GM21528 (cell line): ENCODE data around the gene PRKAG2.

Experiments
- ATAC-seq: cut with Tn5 transposase; IDR thresholded peaks from one replicate; pipeline ENCODE4 v1.9.1; 2021; ENCODE audit warnings: mild to moderate bottlenecking, moderate library complexity; ENCODE audit not compliant: unreplicated experiment, low FRiP score

PRKAG2 gene

GRCh38 chr7:151776876-151777494 is 99.9 kb downstream of the PRKAG2 start:
- ATAC-seq = no peak

DNA sequence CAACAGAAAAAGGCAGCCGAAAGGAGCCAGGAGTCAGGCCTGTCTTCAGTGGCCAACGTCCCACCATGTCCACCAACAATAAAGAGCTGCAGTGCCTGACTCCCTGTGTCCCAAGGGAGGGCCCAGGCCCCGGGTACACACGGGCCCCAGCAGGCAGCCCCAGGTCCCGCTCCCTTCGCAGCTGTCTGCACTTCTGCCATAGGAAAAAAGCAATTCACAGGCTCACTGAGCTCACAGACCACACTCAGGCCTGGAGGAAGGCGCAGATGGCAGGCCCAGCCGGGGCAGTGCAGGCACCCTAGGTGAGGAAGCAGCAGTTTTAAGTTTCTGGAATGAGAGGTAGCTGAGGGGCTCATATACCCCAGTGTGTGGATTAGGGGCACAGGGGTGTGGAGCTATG is 100.5 kb downstream of the PRKAG2 start:
- no peak for ATAC-seq

DNA sequence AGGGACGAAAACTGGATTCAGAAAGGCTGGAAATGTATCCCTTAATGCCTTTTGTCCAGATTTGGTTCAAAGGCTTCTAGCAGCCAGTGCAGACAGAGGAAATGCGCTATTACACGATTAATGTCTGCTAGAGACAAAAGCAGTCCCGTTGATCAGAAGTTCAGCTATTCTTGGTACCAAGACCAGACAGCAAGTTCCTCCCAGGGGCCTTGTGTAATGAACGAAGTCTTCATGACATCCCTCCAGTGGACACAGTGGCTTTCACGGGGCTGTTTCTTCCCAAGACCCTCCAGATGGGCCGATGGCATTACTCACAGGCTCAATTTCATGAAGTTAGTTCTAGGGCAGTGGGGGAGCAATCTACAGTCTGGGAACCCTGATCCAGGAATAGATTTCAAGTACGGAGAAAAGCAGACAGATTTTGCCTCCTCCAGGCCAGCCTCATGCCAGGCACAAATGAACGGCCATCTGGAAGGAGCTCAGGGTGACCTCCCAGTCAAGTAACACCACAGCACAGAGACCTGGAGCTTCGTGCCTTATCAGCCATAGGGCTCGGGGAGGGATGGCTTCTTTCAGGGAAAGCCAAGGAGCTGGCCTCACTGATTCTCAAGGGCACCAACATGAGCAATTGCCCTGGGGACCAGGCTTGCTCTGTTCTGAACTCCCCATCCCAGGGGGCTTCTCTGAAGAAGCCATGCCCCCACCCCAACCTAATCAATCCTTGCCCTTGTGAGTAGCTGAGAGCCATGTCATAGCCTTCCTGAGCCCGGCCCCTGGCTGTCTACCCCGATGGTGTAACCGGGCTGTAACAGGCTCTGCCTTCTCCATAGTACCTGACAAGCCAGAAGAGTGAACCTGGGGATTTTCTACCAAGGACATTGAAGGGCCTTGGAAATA is 101.1 kb downstream of the PRKAG2 start:
- ATAC-seq = no peak

- no peak for ATAC-seq
Measured at GRCh38 chr7:151774951-151775350, 102.0 kb downstream of the PRKAG2 start.

GRCh38 chr7:151773797-151774196 is 103.1 kb downstream of the PRKAG2 start:
- ATAC-seq = no peak

- ATAC-seq = no peak
Measured at GRCh38 chr7:151770232-151770631, 106.7 kb downstream of the PRKAG2 start.

- no peak for ATAC-seq
Measured at GRCh38 chr7:151769188-151769821, 107.6 kb downstream of the PRKAG2 start.

DNA sequence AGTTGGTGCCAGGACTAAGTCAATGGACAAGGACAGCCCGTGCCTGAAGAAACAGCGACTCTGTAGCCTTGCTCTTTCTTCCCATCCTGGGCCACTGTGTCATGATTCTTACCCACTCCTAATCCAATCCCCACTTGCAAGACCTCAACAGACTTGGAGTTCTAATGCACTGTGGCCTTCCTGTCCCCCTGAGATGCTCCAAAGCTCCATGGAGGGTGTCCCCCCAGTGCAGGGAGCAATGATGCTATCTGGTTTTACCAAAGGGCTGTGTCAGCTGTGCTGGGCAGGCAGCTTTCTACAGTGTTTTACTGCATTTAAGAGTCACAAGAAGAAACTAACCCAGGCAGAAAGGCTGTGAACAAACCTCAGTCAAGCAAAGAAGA is 108.1 kb downstream of the PRKAG2 start:
- ATAC-seq = no peak

- no peak for ATAC-seq
Measured at GRCh38 chr7:151767557-151767956, 109.4 kb downstream of the PRKAG2 start.

- no peak for ATAC-seq
Measured at GRCh38 chr7:151764056-151764920, 112.6 kb downstream of the PRKAG2 start.

- no peak for ATAC-seq
Measured at GRCh38 chr7:151763420-151763984, 113.4 kb downstream of the PRKAG2 start.

- ATAC-seq = no peak
Measured at GRCh38 chr7:151762583-151763245, 114.2 kb downstream of the PRKAG2 start.

DNA sequence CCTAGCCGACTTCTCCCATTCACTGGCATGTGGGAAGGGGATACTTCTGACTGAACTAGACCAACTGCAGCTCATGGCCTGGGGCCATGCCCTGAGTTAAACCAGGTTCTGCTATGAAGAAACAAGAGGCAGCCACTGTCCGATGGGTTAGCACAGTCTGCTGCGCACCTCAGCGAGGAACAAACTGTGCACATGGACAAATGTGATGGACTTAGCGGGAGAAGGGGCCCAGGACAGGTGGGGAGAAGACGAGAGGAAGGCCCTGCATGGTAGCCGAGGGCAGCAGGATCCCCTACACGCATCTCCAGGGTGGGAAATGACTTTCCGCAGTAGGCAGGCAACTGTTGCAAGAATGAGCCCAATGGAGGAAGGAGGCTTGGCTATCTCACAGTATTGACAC is 115.0 kb downstream of the PRKAG2 start:
- ATAC-seq = no peak

- ATAC-seq = no peak
Measured at GRCh38 chr7:151761231-151761630, 115.7 kb downstream of the PRKAG2 start.

DNA sequence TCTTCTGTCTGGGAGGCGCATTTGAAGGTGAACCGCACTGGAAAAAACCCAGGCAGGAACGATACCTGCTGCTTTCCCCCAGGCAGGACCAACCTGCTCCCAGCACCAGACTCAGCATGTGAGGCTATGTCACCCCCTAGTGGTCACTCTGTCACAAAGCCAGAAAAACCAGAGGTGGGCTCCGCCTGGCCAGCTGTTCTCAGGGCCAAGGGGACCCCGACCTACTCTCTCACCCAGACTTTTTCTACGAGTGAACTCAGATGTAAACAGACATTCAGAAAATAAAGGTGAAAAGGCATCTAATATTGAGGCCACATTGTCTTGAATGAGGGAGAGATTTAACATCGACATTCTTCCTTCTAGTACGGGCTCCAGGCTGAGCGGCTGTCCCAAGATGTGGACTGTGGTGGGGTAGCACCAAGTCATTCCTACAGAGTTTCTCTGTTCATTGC is 117.3 kb downstream of the PRKAG2 start:
- ATAC-seq = no peak

DNA sequence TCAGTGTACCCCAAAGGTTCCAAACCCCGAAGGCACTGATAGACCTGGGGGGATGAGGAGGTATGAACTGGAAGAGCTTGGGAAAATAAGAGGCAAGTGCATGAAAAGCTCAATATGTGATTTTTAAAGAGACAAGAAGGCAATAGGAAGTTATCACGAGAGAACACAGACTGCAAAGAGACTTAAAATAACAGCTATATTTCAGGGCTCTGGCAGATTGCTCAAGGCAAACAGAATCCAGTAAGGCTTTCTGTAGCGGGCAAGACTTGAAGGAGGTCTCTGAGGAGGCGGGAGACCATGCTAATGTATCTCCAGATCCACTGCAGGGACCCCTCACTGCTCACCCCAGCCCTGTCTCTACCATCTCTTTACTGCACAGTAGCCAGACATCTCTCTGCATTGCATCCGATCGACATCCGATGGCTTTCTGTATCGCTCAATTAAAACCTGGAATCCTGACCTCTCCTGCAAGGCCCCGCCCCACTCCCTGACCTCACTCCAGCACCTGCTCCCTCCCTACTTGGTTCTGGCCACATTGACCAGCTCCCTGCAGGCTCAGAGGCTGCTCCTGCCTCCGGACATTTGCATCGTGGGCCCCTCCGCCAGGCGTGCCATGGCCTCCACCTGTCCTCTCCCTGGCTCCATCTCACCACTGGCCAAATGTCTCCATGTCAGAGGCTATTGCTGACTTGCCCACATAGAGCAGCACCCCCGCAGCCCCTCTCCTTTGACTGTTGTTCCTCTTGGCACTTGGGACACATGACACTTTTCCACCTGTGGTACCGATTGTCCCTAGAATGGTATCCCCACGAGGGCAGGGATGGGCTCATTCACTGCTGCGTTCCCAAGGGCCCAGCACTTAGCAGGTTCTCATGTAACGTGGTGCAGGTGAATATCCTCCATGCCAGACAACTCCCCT is 118.0 kb downstream of the PRKAG2 start:
- no peak for ATAC-seq

GRCh38 chr7:151757274-151757673 is 119.6 kb downstream of the PRKAG2 start:
- ATAC-seq = no peak

GRCh38 chr7:151756866-151757265 is 120.0 kb downstream of the PRKAG2 start:
- no peak for ATAC-seq
